DLD1 (cell line): ENCODE data around the gene LTBP1.
"Not testable (repeated sequence)": the region's sequence is repeated elsewhere in the genome, so short reads cannot be mapped to it uniquely, and the experiment has no call there.

Source experiments
- in situ Hi-C: cut with HindIII; loops from 2 replicates; pipeline ENCODE4 v1.10.0; 2017; ENCODE audit warnings: low sequenced_read_pairs

LTBP1 gene

GRCh38 chr2:33363325-33364298 is 416.9 kb downstream of the LTBP1 start:
- in situ Hi-C loops = no loop called here

GRCh38 chr2:33365264-33365970 is 418.7 kb downstream of the LTBP1 start:
- in situ Hi-C loops = no loop called here

GRCh38 chr2:33366473-33366872 is 419.7 kb downstream of the LTBP1 start:
- in situ Hi-C loops = no loop called here

- in situ Hi-C loops = not testable (repeated sequence)
These were observed 421.8 kb downstream of the LTBP1 start for GRCh38 chr2:33368524-33368923.

- in situ Hi-C loops = no loop called here
These were observed 422.4 kb downstream of the LTBP1 start for GRCh38 chr2:33369191-33369590.

GRCh38 chr2:33370636-33371265 is 424.0 kb downstream of the LTBP1 start:
- in situ Hi-C loops = loop anchor here (10.0 kb wide), 2 partner anchors 366 to 586 kb away; no protein-coding TSS in a partner anchor

- in situ Hi-C loops = loop anchor here (10.0 kb wide), 2 partner anchors 367 to 587 kb away; no protein-coding TSS in a partner anchor
These were observed 424.7 kb downstream of the LTBP1 start for GRCh38 chr2:33371304-33372090.

- in situ Hi-C loops = loop anchor here (10.0 kb wide), 2 partner anchors 368 to 588 kb away; no protein-coding TSS in a partner anchor
These were observed 426.3 kb downstream of the LTBP1 start for GRCh38 chr2:33372940-33373553.

GRCh38 chr2:33373986-33374385 is 427.2 kb downstream of the LTBP1 start:
- in situ Hi-C loops = loop anchor here (10.0 kb wide), 2 partner anchors 369 to 589 kb away; no protein-coding TSS in a partner anchor

GRCh38 chr2:33375054-33375453 is 428.3 kb downstream of the LTBP1 start:
- in situ Hi-C loops = loop anchor here (10.0 kb wide), 2 partner anchors 370 to 590 kb away; no protein-coding TSS in a partner anchor

- in situ Hi-C loops = loop anchor here (10.0 kb wide), 2 partner anchors 372 to 592 kb away; no protein-coding TSS in a partner anchor
These were observed 430.3 kb downstream of the LTBP1 start for GRCh38 chr2:33377048-33377447.

- in situ Hi-C loops = loop anchor here (10.0 kb wide), 2 partner anchors 374 to 594 kb away; no protein-coding TSS in a partner anchor
These were observed 431.9 kb downstream of the LTBP1 start for GRCh38 chr2:33378556-33379210.

- in situ Hi-C loops = no loop called here
These were observed 433.4 kb downstream of the LTBP1 start for GRCh38 chr2:33380001-33380609.

- in situ Hi-C loops = no loop called here
These were observed 434.0 kb downstream of the LTBP1 start for GRCh38 chr2:33380719-33381118.

- in situ Hi-C loops = no loop called here
These were observed 434.6 kb downstream of the LTBP1 start for GRCh38 chr2:33381301-33381858.

- in situ Hi-C loops = no loop called here
These were observed 437.3 kb downstream of the LTBP1 start for GRCh38 chr2:33383855-33384598.

- in situ Hi-C loops = no loop called here
These were observed 437.8 kb downstream of the LTBP1 start for GRCh38 chr2:33384599-33384961.

- in situ Hi-C loops = no loop called here
These were observed 442.2 kb downstream of the LTBP1 start for GRCh38 chr2:33388996-33389395.
